ENCODE data around the gene TCP11X1. TPM values are rescaled to one million over a fixed set of nuclear protein-coding genes. Genes with fewer than 3 reads are reported as not detected.

TCP11X1 gene
- 0.12 TPM for total RNA-seq

DNA sequence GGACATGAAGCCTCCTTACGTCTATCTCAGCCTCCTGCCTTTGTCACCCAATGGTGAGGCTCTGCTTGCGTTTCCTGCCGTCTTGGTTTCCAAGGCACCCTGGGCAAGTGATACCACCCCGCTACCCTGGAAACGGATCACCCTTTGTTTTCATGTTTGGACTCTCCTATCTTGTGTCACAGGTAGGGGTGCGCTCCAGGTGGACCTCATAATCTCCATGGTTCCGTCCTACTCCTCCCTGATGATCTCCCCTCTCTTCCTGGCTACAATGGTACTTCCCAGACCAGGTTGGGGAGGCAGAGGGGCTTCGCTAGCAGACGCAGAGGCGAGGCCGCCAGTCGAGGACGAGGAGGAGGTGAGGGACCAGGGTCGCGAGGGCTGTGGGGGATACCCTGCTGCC lies at the start of gene TCP11X1:
TCP11X1 (plus strand) TSS at position 316 of the 400 bp plus-strand sequence.

DNA sequence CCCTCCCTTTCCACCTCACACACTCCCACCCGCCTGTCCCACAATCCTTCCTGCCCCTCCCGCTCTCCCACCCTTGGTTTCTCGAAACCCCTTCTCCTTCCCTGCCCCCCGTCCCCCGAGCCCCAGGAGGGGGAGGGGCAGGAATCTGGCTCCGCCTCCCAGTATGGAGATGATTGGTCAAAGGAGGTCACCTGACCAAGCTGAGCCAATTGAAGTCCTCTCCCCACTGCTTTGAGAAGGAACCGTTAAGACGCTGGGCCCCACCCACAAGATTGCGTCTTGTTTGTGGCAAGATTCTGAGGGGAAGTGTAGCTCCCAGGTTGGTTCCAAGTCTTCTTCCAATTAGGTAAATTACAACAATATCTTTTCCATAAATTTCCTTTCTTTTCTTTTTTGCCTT lies 31.8 kb downstream of the TCP11X1 start, which contains the start of gene NXF2:
NXF2 (plus strand) TSS at position 275 of the 400 bp plus-strand sequence. CDS start 59,912 bp downstream, outside the sequence.

Other genes starting within 250 kb of the TCP11X1 start
- gene TCEAL2, start 89.6 kb upstream of the TCP11X1 start, total RNA-seq, result 1.8 TPM
- not detected for gene TCEAL6, start 72.8 kb upstream of the TCP11X1 start, total RNA-seq
- 3.3 TPM for gene BEX5, start 59.3 kb upstream of the TCP11X1 start, total RNA-seq
- gene NXF2, start 31.9 kb downstream of the TCP11X1 start, total RNA-seq, result not detected
- gene NXF2B, start 224.7 kb downstream of the TCP11X1 start, total RNA-seq, result 0.12 TPM

All from metanephros (tissue), 1 donor.